Uterus (tissue), 2 donors: Measurements from ENCODE around the gene ANKRD44.

Experiments
- POLR2A ChIP-seq, 2 donors: fragments of 450-650 bp; IDR thresholded peaks; one replicate each; pipeline ENCODE4 v1.6.1; 2016; ENCODE audit warnings: antibody characterized with exemption in 2 of 2, mild to moderate bottlenecking in 1 of 2, moderate library complexity in 1 of 2
- TF ChIP-seq, protein P1 (sequence below), 4 experiments: fragments of 200-600 bp in 2 of 4; fragments of 450-650 bp in 2 of 4; sonication (generic) in 2 of 4; IDR thresholded peaks; one replicate each; pipeline ENCODE4 v1.5.1; 2016 to 2019; ENCODE audit warnings: antibody characterized with exemption in 4 of 4, mild to moderate bottlenecking in 2 of 4, moderate library complexity in 1 of 4

DNA sequence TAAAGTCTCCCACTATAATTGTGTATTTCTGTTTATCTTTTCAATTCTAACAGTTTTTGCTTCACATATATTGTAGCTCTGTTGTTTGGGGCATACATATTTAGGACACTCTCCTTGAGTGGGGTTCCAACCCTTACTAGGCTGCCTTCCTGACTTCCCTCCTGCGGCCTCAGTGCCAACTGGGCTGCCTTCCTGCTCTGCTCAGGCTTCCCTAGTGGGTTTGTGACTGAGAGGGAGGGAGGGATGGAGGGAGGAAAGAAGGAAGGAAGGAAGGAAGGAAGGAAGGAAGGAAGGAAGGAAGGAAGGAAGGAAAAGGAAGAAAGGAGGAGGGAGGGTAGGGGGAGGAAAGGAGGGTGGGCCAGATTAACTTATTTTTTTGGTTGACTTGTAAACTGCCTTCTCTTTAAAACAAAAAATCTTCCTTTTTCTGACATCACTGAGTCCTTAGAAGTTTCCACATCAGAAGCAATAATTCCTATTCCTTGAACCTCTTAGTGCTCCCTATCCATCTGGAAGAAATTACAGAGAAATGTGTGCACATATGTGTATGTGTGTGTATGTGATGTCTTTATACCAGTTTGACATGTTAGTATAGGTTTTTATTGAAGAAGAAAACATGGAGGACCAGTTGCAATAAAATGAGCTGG, 238.7 kb downstream of the ANKRD44 start:
- TF ChIP-seq, protein P1, sequence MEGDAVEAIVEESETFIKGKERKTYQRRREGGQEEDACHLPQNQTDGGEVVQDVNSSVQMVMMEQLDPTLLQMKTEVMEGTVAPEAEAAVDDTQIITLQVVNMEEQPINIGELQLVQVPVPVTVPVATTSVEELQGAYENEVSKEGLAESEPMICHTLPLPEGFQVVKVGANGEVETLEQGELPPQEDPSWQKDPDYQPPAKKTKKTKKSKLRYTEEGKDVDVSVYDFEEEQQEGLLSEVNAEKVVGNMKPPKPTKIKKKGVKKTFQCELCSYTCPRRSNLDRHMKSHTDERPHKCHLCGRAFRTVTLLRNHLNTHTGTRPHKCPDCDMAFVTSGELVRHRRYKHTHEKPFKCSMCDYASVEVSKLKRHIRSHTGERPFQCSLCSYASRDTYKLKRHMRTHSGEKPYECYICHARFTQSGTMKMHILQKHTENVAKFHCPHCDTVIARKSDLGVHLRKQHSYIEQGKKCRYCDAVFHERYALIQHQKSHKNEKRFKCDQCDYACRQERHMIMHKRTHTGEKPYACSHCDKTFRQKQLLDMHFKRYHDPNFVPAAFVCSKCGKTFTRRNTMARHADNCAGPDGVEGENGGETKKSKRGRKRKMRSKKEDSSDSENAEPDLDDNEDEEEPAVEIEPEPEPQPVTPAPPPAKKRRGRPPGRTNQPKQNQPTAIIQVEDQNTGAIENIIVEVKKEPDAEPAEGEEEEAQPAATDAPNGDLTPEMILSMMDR (IDR thresholded peaks at IDR 0.05) = no peak
- TF ChIP-seq POLR2A (IDR thresholded peaks at IDR 0.05) = no peak
